ENCODE data around the gene PRPF19. TPM values are rescaled to one million over a fixed set of nuclear protein-coding genes. Genes with fewer than 3 reads are reported as not detected.

PRPF19 gene
- total RNA-seq, 1 donor, result 39.8 TPM

DNA sequence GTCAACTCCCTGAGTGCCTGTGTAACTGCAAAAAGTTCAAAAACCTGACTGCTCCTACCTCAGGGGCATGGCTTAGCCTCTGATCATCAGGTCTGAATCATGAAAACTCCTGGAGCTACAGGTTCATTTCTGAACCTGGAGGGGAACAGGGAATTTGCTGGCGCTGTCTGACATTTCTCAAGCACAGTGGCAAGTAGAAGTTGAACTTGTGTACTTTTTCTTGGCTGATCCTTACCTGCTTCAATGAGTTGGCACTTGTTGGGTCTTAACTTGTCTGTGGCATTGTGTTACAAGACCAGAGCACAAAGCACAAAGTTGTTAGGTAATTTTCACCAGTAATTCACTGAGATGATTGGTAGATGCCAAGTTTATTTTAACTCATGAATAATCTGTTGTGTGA, 10.9 kb upstream of the PRPF19 start:
- Histone ChIP-seq H3K27ac (ENCODE audit: low read depth, low read length) (no peak overlapping the region), H3K36me3 (ENCODE audit: insufficient read depth, low read length) (peaks cover 11% of the 10 kb centered on the region), H2AFZ (ENCODE audit: low read length) (no peak overlapping the region), H4K20me1 (ENCODE audit: insufficient read depth, low read length) (peaks cover 3% of the 10 kb centered on the region), H3K9me3 (ENCODE audit: low read depth, low read length) (no peaks in the 10 kb centered on the region), H3K79me2 (ENCODE audit: insufficient read depth, low read length) (peaks cover 31% of the 10 kb centered on the region), H3K4me2 (ENCODE audit: insufficient read depth, low read length) (no peak overlapping the region), H3K4me3 (ENCODE audit: insufficient read depth, low read length) (no peak overlapping the region), H3K27me3 (ENCODE audit: insufficient read depth, low read length) (peaks cover 3% of the 10 kb centered on the region), H3K4me1 (ENCODE audit: insufficient read depth, low read length) (peaks cover 22% of the 10 kb centered on the region)
- no peak for DNase-seq (ENCODE audit: insufficient read length, low spot score, missing footprints)
- TF ChIP-seq, protein P1, sequence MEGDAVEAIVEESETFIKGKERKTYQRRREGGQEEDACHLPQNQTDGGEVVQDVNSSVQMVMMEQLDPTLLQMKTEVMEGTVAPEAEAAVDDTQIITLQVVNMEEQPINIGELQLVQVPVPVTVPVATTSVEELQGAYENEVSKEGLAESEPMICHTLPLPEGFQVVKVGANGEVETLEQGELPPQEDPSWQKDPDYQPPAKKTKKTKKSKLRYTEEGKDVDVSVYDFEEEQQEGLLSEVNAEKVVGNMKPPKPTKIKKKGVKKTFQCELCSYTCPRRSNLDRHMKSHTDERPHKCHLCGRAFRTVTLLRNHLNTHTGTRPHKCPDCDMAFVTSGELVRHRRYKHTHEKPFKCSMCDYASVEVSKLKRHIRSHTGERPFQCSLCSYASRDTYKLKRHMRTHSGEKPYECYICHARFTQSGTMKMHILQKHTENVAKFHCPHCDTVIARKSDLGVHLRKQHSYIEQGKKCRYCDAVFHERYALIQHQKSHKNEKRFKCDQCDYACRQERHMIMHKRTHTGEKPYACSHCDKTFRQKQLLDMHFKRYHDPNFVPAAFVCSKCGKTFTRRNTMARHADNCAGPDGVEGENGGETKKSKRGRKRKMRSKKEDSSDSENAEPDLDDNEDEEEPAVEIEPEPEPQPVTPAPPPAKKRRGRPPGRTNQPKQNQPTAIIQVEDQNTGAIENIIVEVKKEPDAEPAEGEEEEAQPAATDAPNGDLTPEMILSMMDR (IDR thresholded peaks at IDR 0.05; ENCODE audit: extremely low read depth, low read depth, low read length), result no peak

DNA sequence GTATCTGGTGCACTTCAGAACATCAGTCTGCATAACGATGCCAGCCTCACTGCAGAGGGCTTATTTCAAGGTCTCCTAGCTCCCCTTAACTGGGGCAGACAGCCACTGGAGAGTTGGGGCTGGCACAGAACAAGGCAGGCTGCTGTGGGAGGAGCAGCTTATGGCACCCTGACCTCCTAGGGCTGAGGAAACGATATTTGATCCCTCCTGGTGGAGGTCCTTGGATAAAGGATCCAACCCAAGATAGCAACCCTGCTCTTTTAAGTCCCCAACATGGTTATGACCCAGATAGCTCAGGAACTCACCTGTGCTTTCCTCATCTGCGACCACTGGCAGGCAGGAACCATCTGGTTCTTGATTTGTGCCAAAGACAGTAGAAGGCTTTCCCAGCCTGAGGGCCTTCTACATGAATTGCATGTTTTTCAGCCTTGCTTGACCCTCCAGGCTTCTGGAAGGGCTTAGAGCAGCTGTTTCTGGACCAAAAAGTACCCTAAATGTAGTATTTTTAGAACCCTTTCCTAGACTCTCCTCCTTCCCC, 10.4 kb upstream of the PRPF19 start:
- TF ChIP-seq, protein P1 (IDR thresholded peaks at IDR 0.05; ENCODE audit: extremely low read depth, low read depth, low read length), result no peak
- H3K4me1 ChIP-seq (ENCODE audit: insufficient read depth, low read length), result peaks cover 22% of the 10 kb centered on the region
- no peak overlapping the region for H3K27ac ChIP-seq (ENCODE audit: low read depth, low read length)
- H3K36me3 ChIP-seq (ENCODE audit: insufficient read depth, low read length), result peaks cover 11% of the 10 kb centered on the region
- no peak for DNase-seq (ENCODE audit: insufficient read length, low spot score, missing footprints)
- no peak overlapping the region for H2AFZ ChIP-seq (ENCODE audit: low read length)
- peaks cover 31% of the 10 kb centered on the region for H3K79me2 ChIP-seq (ENCODE audit: insufficient read depth, low read length)
- peaks cover 3% of the 10 kb centered on the region for H4K20me1 ChIP-seq (ENCODE audit: insufficient read depth, low read length)
- no peak overlapping the region for H3K4me2 ChIP-seq (ENCODE audit: insufficient read depth, low read length)
- peaks cover 3% of the 10 kb centered on the region for H3K27me3 ChIP-seq (ENCODE audit: insufficient read depth, low read length)
- H3K4me3 ChIP-seq (ENCODE audit: insufficient read depth, low read length), result no peak overlapping the region
- no peaks in the 10 kb centered on the region for H3K9me3 ChIP-seq (ENCODE audit: low read depth, low read length)

DNA sequence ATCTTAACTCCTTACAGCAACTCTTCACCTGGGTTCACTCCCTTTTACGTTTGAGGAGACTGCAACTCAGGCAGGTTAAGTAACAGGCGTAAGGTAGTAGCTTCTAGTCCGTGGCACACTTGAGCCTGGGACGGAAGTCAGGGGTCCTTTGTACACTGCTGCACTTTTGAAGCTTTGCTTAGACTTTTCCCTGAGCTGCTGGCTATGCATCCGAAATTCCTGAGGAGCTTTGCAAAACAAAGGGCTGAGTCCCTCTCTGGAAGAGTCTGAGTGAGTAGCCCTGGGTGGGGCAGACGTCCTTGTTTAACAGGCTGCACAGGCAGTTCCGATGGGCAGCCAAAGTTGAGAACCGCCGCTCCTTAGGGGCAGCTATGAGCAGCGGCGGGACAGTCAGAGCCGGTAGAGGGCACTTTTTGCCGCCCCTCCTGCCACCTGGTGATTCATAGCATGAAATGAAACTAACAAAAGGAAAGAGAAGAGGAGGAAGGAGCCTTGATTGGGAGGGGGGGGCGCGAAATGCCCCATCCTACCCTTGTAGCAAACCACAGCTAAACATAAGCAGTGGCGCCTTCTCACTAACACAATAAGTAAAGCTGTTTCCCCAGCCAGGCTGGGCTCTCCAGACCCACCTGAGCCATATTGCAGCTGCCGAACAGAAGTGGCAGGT, 9.0 kb upstream of the PRPF19 start:
- Histone ChIP-seq H4K20me1 (ENCODE audit: insufficient read depth, low read length) (peaks cover 3% of the 10 kb centered on the region), H3K4me2 (ENCODE audit: insufficient read depth, low read length) (peak overlapping the region; percentile 99), H3K4me3 (ENCODE audit: insufficient read depth, low read length) (peak overlapping the region; percentile 89), H3K79me2 (ENCODE audit: insufficient read depth, low read length) (peaks cover 31% of the 10 kb centered on the region), H3K27me3 (ENCODE audit: insufficient read depth, low read length) (peaks cover 13% of the 10 kb centered on the region), H2AFZ (ENCODE audit: low read length) (peak overlapping the region; percentile 99), H3K27ac (ENCODE audit: low read depth, low read length) (peak overlapping the region; percentile 46), H3K9me3 (ENCODE audit: low read depth, low read length) (no peaks in the 10 kb centered on the region), H3K36me3 (ENCODE audit: insufficient read depth, low read length) (peaks cover under 1% of the 10 kb centered on the region), H3K4me1 (ENCODE audit: insufficient read depth, low read length) (peaks cover 22% of the 10 kb centered on the region)
- DNase-seq (ENCODE audit: insufficient read length, low spot score, missing footprints), result peak; percentile 95
- TF ChIP-seq, protein P1 (IDR thresholded peaks at IDR 0.05; ENCODE audit: extremely low read depth, low read depth, low read length), result peak; percentile 40

DNA sequence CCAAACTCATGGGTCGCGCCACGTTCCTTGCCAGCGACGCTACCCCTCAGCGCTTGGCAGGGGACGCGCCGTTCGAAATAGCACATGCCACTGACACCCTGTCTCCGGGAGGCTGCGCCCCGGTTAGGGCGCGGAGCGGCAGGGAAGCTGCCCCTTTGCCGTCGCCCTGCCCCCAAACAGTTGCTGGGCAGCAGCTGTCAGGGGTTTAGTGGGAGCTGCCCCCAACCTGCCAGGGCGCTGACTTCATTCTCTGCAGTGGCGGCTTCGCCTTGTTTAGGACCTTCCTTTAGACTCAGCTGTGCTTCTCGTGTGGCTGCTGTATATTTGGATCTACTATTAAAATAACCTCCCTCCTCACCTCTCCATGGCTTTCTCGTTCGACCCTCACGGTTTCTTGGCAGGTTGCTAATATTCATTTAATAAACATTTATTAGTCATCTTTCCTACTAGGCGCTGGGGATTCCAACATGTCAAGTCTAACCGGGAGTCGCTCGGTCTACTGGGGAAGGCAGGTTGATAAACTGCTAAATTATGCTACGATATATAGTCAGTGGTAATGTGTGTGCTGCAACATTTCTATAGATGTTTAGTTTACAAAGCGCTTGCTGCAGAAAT, 8.4 kb upstream of the PRPF19 start:
- Histone ChIP-seq H4K20me1 (ENCODE audit: insufficient read depth, low read length) (peaks cover 3% of the 10 kb centered on the region), H3K79me2 (ENCODE audit: insufficient read depth, low read length) (peaks cover 31% of the 10 kb centered on the region)
- DNase-seq (ENCODE audit: insufficient read length, low spot score, missing footprints), result peak; percentile 92

More for the DNA sequence above, 8.4 kb upstream of the PRPF19 start:
- peak overlapping the region; percentile 94 for H3K27ac ChIP-seq (ENCODE audit: low read depth, low read length)
- peak overlapping the region; percentile 99 for H2AFZ ChIP-seq (ENCODE audit: low read length)
- H3K4me3 ChIP-seq (ENCODE audit: insufficient read depth, low read length), result peak overlapping the region; percentile 89
- H3K9me3 ChIP-seq (ENCODE audit: low read depth, low read length), result no peaks in the 10 kb centered on the region
- no peaks in the 10 kb centered on the region for H3K36me3 ChIP-seq (ENCODE audit: insufficient read depth, low read length)
- peak overlapping the region; percentile 99 for H3K4me2 ChIP-seq (ENCODE audit: insufficient read depth, low read length)
- TF ChIP-seq, protein P1 (IDR thresholded peaks at IDR 0.05; ENCODE audit: extremely low read depth, low read depth, low read length), result no peak
- peaks cover 22% of the 10 kb centered on the region for H3K4me1 ChIP-seq (ENCODE audit: insufficient read depth, low read length)
- peaks cover 18% of the 10 kb centered on the region for H3K27me3 ChIP-seq (ENCODE audit: insufficient read depth, low read length)

Measured in osteoblast (primary cell).